Kidney capillary endothelial cell (primary cell): Measurements from ENCODE around the gene METAP2.
A peak's percentile ranks its signal among the peaks of the same experiment; 100 is the strongest.
"Not testable (repeated sequence)": the region's sequence is repeated elsewhere in the genome, so short reads cannot be mapped to it uniquely, and the experiment has no call there.

Experiments used
- DNase-seq: peaks from one replicate; pipeline ENCODE4 v3.0.0-alpha.2; 2018; ENCODE audit warnings: low spot score

METAP2 gene

DNA sequence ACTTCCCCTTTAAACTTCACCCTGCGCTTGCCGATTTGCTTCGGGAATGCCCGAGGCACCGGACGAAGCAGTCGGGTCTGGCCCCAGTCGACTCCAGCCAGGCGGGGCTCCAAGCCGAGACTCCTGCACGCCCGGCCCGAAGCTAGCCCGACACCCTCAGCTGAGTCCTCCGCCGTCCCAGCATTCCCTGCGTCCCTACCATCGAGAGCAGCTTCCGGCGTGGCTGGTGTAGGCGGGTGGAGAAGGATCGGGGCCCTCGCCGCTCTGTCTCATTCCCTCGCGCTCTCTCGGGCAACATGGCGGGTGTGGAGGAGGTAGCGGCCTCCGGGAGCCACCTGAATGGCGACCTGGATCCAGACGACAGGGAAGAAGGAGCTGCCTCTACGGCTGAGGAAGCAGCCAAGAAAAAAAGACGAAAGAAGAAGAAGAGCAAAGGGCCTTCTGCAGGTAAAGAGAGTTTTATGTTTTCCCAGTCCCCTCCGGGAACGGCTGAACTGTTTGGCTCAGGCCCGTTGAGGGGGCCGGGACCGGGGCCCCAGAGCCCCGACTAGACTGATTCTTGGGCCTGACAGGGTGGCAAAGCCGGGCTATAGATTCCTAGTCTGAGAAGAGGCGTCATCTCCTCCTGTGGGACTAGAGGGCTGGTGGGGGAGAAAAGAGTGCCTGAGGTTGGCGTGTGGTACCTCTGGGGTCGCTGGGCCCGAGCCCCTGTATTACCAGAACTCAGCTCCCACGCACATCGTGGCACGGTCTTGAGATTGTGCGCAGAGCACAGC is at the start of gene METAP2:
METAP2 (plus strand) TSS at position 269 of the 776 bp plus-strand sequence; CDS start at position 297, 28 bp downstream.
- DNase-seq, result peak; percentile 94

DNA sequence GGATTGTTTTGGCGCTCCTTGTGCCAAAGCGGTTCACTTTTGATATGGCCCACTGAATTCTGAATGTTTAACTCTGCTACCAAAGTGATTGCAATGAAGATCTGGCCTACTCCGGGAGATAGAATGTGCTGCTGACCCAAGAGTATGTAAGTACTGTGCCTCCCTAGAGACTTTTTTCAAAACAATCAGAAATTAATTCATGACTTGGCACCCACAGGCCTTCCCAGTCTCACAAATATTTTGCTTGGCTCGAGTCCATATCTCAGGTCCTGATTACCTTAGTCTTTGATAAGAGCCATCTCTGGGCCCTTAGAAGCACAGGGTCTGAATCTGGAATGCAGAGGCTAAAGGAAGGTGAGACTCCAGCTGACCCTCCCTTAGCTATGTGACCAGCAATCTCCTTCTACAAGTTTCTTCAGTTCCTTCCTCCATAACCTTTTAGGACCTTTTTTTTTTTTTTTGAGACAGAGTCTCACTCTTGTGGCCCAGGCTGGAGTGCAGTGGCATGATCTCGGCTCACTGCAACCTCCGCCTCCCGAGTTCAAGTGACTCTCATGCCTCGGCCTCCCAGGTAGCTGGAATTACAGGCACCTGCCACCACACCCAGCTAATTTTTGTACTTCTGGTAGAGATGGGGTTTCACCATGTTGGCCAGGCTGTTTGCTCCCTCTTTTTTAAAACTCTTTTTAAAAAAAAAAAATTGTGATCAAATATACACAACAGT is 49.5 kb upstream of the METAP2 start:
- no peak for DNase-seq

DNA sequence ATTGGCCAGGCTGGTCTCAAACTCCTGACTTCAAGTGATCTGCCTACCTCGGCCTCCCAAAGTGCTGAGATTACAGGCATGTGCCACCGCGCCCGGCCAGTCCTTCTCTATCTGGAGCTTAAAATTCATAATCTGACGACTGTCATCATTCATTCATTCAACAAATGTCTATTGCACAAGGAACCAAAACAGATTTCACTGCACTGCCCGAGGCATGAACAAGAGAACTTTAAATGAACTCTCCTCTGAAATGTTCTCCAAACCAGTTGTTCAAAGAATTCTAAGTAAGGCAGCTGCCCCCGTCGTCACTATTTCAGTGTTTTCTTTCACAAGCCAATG is 44.8 kb upstream of the METAP2 start:
- DNase-seq, result no peak

DNA sequence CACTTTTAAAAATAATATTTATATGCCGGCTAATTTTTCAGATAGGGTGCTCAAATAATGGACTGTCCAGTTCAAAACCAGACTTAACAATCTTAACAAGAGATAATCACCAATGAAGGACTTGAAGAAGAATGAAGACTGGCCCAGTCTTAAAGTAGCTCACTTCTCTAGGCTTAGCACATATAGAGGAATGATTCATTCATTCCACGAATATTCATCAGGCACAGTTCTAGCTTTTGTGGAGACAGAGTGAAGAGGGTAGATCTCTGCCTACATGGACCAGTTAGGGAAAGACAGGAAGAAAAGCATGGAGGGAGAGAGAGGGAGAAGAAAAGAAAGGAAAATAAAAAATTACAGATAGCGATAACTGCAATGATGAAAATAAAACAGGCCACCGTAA is 42.8 kb upstream of the METAP2 start:
- DNase-seq, result no peak

DNA sequence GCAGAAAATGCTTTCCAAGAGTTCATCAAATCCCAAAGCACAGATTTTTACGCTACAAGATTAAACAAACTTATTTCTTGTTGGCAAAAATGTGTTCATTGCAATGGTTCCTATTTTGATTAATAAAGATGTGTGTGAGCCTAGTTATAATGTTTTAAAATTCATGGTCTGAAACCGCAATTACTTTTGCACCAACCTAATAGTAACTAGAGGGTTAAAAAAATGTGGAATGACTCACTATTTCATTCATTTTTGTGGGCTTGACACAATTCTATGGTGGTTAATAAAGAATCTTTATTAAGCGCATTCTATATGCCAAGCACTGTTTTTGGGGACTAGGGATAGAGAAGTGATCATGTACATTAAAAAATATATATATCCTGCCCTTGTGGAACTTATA is 38.6 kb upstream of the METAP2 start:
- DNase-seq, result no peak

DNA sequence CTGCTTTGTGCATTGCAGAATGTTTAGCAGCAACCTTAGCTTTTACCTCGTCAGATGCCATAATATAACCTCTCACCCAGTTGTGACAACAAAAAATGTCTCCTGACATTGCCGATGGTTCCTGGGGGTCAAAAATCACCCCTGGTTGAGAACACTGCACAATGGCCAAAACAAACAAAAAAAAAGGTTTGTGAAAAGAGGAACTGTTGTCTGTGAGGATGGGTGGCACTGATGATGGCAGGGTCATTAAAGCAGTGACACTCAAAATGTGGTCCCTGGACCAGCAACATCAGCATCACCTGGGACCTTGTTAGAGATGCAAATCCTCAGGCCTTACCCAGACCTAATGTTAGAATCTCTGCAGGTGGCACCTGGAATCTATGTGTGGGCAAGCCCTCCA is 36.4 kb upstream of the METAP2 start:
- DNase-seq, result no peak

DNA sequence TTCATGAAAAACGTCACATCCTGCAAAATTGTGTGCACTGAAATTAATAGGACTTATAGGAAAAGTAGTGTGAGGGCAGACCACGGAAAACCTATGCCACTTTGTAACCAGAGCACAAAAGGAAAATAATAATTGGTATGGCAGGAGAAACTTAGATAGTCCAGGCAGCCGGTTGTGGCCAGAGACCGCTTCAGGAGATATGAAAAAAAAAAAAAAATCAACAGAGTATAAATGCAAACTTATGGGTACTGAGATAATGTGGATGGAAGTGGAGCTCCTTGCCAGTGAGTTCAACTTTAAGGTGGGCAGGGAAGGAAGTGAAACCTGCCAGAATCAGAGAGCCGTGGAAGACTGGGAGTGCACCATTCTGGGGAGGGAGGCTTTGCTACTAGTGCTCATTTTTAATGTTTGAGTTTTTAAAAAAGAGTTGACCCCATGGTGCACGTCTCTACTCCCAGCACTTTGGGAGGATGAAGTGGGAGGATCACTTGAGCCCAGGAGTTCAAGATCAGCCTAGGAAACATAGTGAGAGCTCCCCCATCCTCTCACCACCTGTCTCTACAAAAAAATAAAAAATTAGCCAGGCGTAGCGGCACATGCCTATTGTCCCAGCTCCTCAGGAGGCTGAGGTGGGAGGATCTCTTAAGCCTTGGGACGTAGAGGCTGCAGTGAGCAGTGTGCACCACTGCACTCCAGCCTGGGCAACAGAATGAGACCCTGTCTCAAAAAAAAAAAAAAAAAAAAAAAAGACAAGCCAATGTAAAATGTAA is 34.3 kb upstream of the METAP2 start:
- DNase-seq, result no peak

DNA sequence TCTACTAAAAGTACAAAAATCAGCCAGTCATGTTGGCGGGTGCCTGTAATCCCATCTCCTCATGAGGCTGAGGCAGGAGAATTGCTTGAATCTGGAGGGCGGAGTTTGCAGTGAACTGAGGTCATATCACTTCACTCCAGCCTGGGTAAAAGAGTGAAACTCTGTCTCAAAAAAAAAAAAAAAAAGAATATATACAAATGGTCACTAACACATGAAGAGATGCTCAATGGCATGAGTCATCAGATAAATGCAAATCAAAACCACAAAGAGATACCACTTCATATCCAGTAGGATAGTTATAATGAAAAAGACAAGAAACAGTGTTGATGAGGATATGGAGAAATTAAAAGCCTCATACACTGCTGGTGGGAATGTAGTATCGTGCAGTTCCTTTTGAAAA is 33.6 kb upstream of the METAP2 start:
- DNase-seq, result no peak

DNA sequence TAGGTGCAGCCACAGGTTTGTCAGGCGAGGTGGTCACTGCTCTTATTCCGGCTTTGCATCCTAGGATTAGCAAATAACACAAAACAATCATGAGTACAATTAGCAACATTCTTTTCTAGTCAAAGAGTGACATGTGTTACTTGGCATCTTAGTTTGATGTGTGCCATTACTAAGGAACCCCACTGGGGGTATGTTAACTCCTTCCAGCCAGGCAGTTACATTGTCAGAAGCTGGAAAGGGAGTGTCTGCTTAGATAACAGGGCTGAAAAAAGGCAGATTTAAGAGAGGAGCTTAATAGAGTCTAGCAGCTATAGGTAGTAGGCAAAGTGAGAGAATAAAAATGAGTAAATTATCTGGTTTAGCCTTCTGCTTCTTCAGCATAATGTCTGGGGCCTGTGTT is 30.5 kb upstream of the METAP2 start:
- no peak for DNase-seq

DNA sequence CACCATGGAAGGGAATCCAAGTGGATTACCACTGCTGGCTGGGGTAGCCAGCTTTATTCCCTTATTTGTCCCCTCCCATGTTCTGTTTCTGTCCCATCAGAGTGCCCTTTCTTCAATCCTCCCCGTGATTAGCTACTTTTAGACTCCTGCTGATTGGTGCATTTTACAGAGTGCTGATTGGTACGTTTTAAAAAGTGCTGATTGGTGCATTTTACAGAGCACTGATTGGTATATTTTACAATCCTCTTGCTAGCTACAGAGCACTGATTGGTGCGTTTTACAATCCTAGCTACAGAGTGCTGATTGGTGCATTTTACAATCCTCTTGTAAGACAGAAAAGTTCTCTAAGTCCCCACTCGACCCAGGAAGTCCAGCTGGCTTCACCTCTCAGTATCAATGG is 28.9 kb upstream of the METAP2 start:
- not testable (repeated sequence) for DNase-seq

DNA sequence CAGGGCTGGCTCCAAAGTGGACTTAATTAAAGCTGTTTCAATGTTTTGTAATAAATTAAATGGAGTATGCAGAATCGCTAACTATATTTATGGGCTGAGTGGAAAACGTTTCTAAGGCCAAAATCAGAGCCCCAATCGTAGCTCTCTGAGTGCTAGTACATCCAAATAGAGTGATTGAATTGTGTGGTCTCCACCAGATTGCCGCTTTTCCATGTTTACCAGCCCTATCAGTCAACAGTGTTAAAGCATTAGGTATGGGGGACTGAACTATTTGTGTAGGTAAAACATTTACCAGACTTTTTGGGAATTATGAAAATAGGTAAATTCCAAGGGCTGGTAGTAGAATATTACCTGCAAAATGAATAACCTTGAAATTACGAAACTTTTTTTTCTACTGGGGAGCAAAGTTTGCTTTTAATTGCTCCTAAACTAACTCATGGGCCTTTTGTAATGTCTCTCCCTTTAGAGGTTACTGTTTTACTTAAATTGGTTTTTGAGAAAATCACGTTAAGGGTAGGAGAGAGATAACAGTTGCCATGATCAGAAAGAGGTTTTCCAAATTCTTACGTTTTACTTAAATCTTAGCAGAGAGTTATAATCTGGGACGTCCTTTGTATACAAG is 28.0 kb upstream of the METAP2 start:
- no peak for DNase-seq

DNA sequence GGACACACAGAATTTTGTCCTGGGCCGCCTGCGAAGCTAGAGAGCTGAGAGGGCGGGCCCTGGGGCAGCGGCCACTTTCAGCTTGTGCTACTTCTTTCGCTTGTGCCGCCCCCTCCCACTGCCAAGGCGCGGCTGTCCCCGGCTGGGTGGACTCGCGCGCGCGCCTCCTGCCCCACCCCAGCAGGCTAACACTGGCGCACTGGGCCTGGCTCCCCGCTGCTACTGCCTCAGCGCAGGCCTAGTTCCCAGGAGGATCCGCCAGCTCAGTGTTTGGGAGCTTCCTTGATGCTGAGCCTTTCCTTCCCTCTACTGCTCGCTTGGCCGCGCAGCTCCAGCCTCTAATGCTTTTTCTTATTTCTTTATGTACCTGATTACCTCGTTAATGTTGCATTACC is 27.4 kb upstream of the METAP2 start:
- DNase-seq, result no peak

DNA sequence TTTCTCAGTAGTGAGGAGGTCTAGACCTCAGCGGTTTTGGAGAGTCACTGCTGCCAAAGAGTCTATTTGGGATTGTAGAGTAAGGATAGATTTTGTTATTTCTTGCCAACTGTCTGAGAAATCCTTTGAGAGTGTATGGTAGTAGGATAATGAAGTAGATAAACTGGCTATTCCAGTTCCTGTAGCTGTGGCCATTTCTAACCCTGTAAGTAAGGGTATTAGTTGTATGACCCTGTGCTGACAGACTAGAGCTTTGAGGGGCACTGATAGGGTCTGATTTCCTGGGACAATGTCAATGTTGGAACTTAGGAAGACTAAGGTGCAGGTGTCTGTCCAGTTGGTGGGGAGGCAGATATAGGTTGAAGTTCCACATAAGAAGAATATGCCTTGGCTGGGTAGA is 24.3 kb upstream of the METAP2 start:
- DNase-seq, result not testable (repeated sequence)

DNA sequence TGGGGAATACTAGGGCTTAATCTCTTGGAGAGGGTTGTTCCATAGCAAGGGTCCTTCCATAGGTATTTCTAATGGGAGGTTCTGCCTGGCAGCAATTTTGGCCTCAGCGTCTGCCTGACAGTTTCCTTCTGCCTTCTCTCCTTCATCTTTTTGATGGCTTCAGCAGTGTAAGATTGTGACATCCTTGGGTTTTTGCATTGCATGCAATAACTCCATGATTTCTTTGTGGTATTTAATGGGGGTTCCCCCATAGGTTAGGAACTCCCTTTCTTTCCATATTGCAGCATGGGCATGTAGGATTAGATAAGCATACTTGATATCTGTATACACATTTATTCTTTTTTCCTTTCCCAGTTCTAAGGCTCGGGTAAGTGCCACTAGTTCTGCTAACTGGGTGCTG is 21.5 kb upstream of the METAP2 start:
- DNase-seq, result not testable (repeated sequence)

DNA sequence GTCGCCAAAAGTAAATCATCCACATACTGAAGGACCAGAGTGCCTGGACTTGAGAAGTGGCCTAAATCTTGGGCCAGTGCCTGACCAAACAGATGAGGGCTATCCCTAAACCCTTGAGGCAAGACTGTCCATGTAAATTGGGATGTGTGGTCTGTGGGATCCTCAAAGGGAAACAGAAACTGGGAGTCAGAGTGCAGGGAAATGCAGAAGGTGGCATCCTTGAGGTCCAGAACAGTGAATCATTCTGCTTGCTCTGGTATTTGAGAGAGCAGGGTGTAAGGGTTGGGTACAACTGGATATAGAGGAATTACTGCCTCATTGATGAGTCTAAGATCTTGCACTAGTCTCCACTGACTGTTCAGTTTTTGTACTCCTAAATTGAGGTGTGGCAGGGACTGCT is 20.1 kb upstream of the METAP2 start:
- DNase-seq, result not testable (repeated sequence)

DNA sequence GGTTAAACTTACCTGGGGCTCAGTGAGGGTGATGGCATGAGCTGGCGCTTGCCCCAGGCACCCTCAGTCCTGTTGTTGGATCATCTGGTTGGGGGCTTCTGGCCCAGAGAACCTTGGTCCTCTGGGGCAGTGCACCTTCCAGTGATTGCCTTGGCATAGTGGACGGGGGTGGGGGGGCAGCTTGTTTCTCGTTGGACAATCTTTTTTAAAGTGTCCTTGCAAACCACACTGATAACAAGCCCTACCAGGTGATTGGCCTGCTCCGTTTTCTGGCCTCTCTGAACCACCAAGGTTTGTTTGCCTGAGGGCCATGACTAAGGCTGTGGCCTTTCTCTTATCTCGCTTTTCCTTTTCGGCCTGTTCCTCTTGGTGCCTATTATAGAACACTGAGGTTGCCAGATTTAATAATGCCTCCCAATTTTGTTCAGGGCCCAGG is 19.2 kb upstream of the METAP2 start:
- not testable (repeated sequence) for DNase-seq

DNA sequence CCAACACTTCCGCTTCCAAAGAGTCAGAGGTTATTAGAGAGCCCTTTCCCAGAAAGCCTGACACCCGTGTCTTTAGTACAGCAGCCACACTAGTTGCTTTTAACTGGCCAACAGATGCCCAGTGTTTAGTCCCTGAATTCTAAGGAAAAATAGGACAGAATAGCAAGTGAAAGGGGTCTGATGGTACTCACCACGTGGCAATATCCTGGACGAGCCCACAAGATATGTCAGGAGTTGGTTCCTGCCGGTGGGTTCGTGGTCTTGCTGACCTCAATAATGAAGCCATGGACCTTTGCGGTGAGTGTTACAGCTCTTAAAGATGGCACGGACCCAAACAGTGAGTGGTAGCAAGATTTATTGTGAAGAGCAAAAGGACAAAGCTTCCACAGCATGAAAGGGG is 16.3 kb upstream of the METAP2 start:
- DNase-seq, result not testable (repeated sequence)

DNA sequence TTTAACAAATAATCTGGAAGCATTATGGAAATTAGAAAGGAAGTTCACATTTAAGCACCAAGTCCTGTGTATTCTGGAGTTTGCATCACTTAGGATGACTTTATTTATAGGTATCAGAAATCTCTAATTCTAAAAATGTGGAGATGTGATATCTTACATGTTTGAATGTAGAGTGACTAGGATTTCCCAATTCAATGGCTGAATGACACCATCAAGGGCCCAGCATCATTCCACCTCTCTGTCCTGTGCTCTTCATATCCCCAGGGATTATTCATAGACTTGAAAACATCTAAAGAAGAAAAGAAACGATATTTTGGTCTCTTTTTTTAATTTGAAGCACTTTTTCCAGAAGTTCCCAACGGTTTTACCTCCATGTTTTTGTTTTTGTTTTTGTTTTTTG is 15.2 kb upstream of the METAP2 start:
- no peak for DNase-seq

DNA sequence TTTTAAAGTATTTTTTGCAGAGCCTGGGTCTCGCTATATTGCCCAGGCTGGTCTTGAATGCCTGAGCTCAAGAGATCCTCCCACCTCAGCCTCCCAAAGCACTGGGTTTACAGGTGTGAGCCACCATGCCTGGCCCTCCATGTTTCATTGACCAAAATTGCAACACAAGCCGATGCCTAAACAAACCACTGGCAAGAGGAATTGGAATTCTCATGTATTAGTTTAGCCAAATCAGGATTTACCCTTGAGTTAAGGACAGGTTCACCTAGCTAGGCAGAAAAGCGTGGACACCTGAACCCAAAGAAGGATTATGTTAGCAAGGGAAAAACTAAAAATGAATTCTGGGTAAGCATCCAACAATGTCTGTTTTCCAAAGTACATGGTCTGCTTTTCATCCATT is 14.6 kb upstream of the METAP2 start:
- no peak for DNase-seq

DNA sequence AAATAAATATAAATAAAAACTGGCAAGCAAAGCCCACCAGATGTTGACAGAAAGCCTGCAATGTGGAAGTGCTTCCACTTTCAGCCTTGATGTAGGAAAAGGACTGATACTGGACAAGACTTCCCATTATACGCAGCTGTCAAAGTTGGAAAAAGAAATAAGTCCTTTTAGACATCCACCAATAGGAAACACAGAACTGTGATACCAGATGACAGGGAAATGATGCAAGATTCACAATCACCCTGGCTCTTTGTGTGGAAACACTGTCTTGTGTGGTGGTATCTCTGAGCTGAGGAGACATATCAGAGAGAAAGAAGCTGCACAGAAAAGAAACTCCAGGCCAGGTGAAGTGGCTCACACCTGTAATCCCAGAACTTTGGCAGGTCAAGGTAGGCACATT is 13.8 kb upstream of the METAP2 start:
- no peak for DNase-seq

DNA sequence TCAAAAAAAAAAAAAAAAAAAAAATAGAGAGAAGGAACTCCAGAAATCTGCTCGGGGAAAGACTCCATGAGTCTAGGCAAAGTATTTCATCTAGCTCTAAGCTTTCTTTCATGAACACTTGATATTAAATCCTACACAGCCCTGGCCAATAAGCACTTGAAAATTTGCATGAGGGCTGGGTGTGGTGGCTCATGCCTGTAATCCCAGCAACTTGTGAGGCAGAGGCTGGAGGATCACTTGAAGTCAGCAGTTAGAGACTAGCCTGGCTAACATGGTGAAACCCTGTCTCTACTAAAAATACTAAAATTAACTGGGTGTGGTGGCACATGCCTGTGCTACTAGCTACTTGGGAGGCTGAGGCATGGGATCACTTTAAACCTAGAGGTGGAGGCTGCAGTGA is 13.1 kb upstream of the METAP2 start:
- DNase-seq, result no peak

DNA sequence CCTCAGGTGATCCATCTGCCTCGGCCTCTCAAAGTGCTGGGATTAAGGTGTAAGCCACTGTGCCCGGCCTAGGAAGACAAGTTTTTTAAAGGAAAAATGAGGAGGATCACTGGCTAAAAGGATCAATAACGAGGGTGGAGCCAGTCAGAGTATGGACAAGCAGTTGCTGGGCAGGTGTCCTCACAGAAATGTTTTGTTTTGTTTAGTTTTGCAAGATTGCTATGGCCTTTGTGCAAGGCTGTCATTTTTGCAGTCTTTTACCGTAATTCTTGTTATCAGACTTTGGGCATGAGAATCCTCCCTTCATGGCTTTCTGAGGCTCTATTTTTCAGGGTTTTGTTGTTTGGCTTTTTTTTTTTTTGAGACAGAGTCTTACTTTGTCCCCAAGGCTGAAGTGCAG is 11.9 kb upstream of the METAP2 start:
- DNase-seq, result no peak

DNA sequence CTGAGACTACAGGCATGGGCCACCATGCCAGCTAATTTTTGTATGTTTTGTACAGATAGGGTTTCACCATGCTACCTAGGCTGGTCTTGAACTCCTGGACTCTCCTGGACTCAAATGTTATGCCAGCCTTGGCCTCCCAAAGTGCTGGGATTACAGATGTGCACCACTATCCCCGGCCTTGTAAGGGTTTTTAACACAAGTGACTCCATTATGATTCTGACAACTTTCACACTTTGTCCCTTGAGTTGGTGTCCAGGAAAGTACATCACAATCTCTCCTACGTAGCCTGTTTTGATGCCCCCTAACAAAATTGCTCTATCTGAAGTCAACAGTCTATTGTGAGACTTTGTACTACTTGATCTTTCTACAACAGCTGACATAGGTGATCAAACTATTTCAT is 11.4 kb upstream of the METAP2 start:
- DNase-seq, result no peak
